HCT116 (cell line): ENCODE results near the gene NELFB. TPM values are rescaled to one million over a fixed set of nuclear protein-coding genes. Genes with fewer than 3 reads are reported as not detected.
A peak's percentile ranks its signal among the peaks of the same experiment; 100 is the strongest.

Source experiments
- ATAC-seq: fragments of 200-7000 bp; cut with Tn5 transposase; 2 replicates; pipeline ENCODE4 v1.9.1; 2020; ENCODE audit warnings: mild to moderate bottlenecking, moderate library complexity
- BruUV-seq: library from RNA; stranded (reverse); fragments of 400-500 nt; replicated peaks from 2 replicates; lab custom pipeline; 2021; lab: Mats Ljungman, UMichigan
- CTCF ChIA-PET: fragments of 300-600 bp; sonication (Branson Sonifier 250); formaldehyde crosslinking; loops from one replicate; lab custom pipeline; 2021; ENCODE audit warnings: antibody characterized with exemption; lab: Charles Lee
- POLR2A ChIA-PET: fragments of 300-600, 350-600 bp; sonication (Branson Sonifier 250); formaldehyde crosslinking; loops from one replicate; lab custom pipeline; 2021; ENCODE audit warnings: antibody characterized with exemption; lab: Charles Lee
- RAD21 ChIA-PET, 2 experiments: fragments of 300-600 bp; sonication (Branson Sonifier 250); formaldehyde crosslinking; loops; one replicate each; lab custom pipeline; 2023; ENCODE audit warnings: low total read pairs in 2 of 2; ENCODE audit not compliant: uncharacterized antibody in 2 of 2, unreplicated experiment in 2 of 2, low non-redundant PET in 1 of 2; lab: Charles Lee
- DNase-seq: peaks from one replicate; pipeline ENCODE4 v3.0.0-alpha.2; 2010; ENCODE audit warnings: low read depth, low spot score
- H2AFZ ChIP-seq: fragments of 200-600 bp; shearing (Covaris generic), sonication (generic); 2 replicates; pipeline ENCODE4 v1.6.1; 2017; ENCODE audit warnings: low read depth, mixed run types, mixed read lengths, antibody characterized with exemption, low read length; ENCODE audit not compliant: poor library complexity, severe bottlenecking
- H3K27ac ChIP-seq: 2 replicates; pipeline ENCODE4 v1.5.1; 2012; ENCODE audit warnings: low read depth, low read length
- H3K27me3 ChIP-seq: fragments of 200-600 bp; sonication (generic); 2 replicates; pipeline ENCODE4 v1.6.1; 2016; ENCODE audit warnings: mixed run types, low read length, mixed read lengths; ENCODE audit not compliant: insufficient read depth
- H3K36me3 ChIP-seq, 2 experiments: fragments of 200-500 bp in 1 of 2; fragments of 200-600 bp in 1 of 2; sonication (Bioruptor generic) in 1 of 2; sonication (generic) in 1 of 2; 2 replicates each; pipeline versions ENCODE4 v1.5.1 to v1.6.1; 2014 to 2016; ENCODE audit warnings: low read length in 2 of 2, inconsistent platforms in 1 of 2, mixed read lengths in 1 of 2, mixed run types in 1 of 2; ENCODE audit not compliant: insufficient read depth in 2 of 2, control insufficient read depth in 1 of 2
- H3K4me1 ChIP-seq, 2 experiments: fragments of 200-600 bp in 1 of 2; sonication (generic) in 1 of 2; 2 replicates each; pipeline versions ENCODE4 v1.5.1 to v1.6.1; 2012 to 2017; ENCODE audit warnings: low read length in 2 of 2, inconsistent platforms in 1 of 2, mild to moderate bottlenecking in 1 of 2, mixed read lengths in 1 of 2, mixed run types in 1 of 2, moderate library complexity in 1 of 2; ENCODE audit not compliant: insufficient read depth in 2 of 2, control insufficient read depth in 1 of 2
- H3K4me2 ChIP-seq: fragments of 200-600 bp; sonication (generic); 2 replicates; pipeline ENCODE4 v1.6.1; 2017; ENCODE audit warnings: mixed run types, low read length, mixed read lengths
- H3K4me3 ChIP-seq, 2 experiments: fragments of 200-600 bp in 1 of 2; sonication (generic) in 1 of 2; replicated peaks in 1 of 2; 2 replicates each; pipeline ENCODE4 v1.5.1; 2011 to 2016; ENCODE audit warnings: low read length in 2 of 2, control low read depth in 1 of 2, low read depth in 1 of 2, mild to moderate bottlenecking in 1 of 2, mixed read lengths in 1 of 2, mixed run types in 1 of 2
- H3K79me2 ChIP-seq: fragments of 200-600 bp; sonication (generic); 2 replicates; pipeline ENCODE4 v1.6.1; 2017; ENCODE audit warnings: mild to moderate bottlenecking, mixed run types, low read length, moderate library complexity, mixed read lengths; ENCODE audit not compliant: insufficient read depth
- H3K9ac ChIP-seq: fragments of 200-600 bp; sonication (generic); 2 replicates; pipeline ENCODE4 v1.6.1; 2016; ENCODE audit warnings: low read length, mixed read lengths
- H3K9me2 ChIP-seq: fragments of 200-600 bp; sonication (generic), shearing (Covaris generic); 2 replicates; pipeline ENCODE4 v1.6.1; 2017; ENCODE audit warnings: mixed run types, mild to moderate bottlenecking, moderate library complexity; ENCODE audit not compliant: insufficient read depth
- H3K9me3 ChIP-seq, 2 experiments: fragments of 200-500 bp in 1 of 2; fragments of 200-600 bp in 1 of 2; sonication (Bioruptor generic) in 1 of 2; sonication (generic) in 1 of 2; 2 replicates each; pipeline ENCODE4 v1.6.1; 2014 to 2017; ENCODE audit warnings: low read length in 2 of 2, mixed read lengths in 2 of 2, inconsistent platforms in 1 of 2, low read depth in 1 of 2, mild to moderate bottlenecking in 1 of 2, mixed run types in 1 of 2, moderate library complexity in 1 of 2; ENCODE audit not compliant: control insufficient read depth in 1 of 2, insufficient read depth in 1 of 2
- H4K20me1 ChIP-seq: fragments of 200-600 bp; sonication (generic), shearing (Covaris generic); 2 replicates; pipeline ENCODE4 v1.6.1; 2017; ENCODE audit warnings: mixed run types, mild to moderate bottlenecking, moderate library complexity; ENCODE audit not compliant: insufficient read depth
- ATF3 ChIP-seq: IDR thresholded peaks from 2 replicates; pipeline ENCODE4 v1.6.1; 2012
- CEBPB ChIP-seq: IDR thresholded peaks from 2 replicates; pipeline ENCODE4 v1.6.1; 2012; ENCODE audit warnings: low read depth
- EZH2 ChIP-seq: fragments of 200-600 bp; sonication (generic); IDR thresholded peaks from 2 replicates; pipeline ENCODE4 v1.6.1; 2017; ENCODE audit warnings: antibody characterized with exemption, mixed run types
- POLR2A ChIP-seq: IDR thresholded peaks from 2 replicates; pipeline ENCODE4 v1.7.0; 2011; ENCODE audit warnings: borderline replicate concordance; ENCODE audit not compliant: insufficient read depth, insufficient read length; ENCODE audit errors: extremely low read depth
- POLR2AphosphoS5 ChIP-seq: IDR thresholded peaks from 2 replicates; pipeline ENCODE4 v1.6.1; 2011; ENCODE audit warnings: mild to moderate bottlenecking, low read depth, low read length, moderate library complexity
- SRF ChIP-seq: IDR thresholded peaks from 2 replicates; pipeline ENCODE4 v1.6.1; 2012; ENCODE audit warnings: low read depth
- YY1 ChIP-seq: IDR thresholded peaks from 2 replicates; pipeline ENCODE4 v1.6.1; 2011; ENCODE audit warnings: low read length, low read depth, moderate library complexity, mild to moderate bottlenecking; ENCODE audit not compliant: insufficient replicate concordance; ENCODE audit errors: extremely low read depth
- ZFX ChIP-seq: fragments of 450-650 bp; IDR thresholded peaks from 2 replicates; pipeline ENCODE4 v1.6.1; 2017
- intact Hi-C: fragments of 100-400 bp; cut with micrococcal nuclease; formaldehyde crosslinking; loops from 2 replicates; pipeline ENCODE4 v1.10.0; 2022
- total RNA-seq: library from RNA; stranded (reverse); gene quantifications from one replicate; pipeline ENCODE4 v1.2.1, GENCODE V29; 2021; ENCODE audit not compliant: unreplicated experiment

NELFB gene
- total RNA-seq, 1 experiment from 2014 or later = 86.4 TPM

GRCh38 chr9:137222190-137223077, 32.7 kb upstream of the NELFB start, which contains the start of gene RNF208:
Gene RNF208, minus strand, starts transcription at chr9:137222240. Its CDS starts 1,028 bp downstream, at chr9:137221212.
- H2AFZ ChIP-seq = no peak within 1 kb of the TSS
- DNase-seq (no peak), ATAC-seq (peak; percentile 2)
- peak within 1 kb of the TSS; percentile 98 for H3K27ac ChIP-seq
- no peaks in the 10 kb centered on the region for H4K20me1 ChIP-seq
- H3K36me3 ChIP-seq = no peaks in the 10 kb centered on the region
- peak within 1 kb of the TSS; percentile 99 for H3K4me2 ChIP-seq
- H3K4me3 ChIP-seq = peak within 1 kb of the TSS; percentile 82 to 99
- RAD21 ChIA-PET = interaction anchor here in 1 of 2 experiments (0.5 kb wide), 1 partner anchor 32 kb away, joined by 5 read pairs; no protein-coding TSS in a partner anchor
- intact Hi-C loops = loop anchor here (2.0 to 10.0 kb wide), 3 partner anchors 18 to 438 kb away; partner anchors contain the start of genes NDOR1 and TMEM203
- H3K79me2 ChIP-seq = no peaks in the 10 kb centered on the region
- peak within 1 kb of the TSS; percentile 97 for H3K9ac ChIP-seq
- BruUV-seq = TSS peak; percentile 47
- CTCF ChIA-PET = interaction anchor here (1.0 to 3.2 kb wide), 8 partner anchors 8 to 176 kb away, joined by 3 to 16 read pairs (median 8); partner anchors contain the start of genes NELFB, NPDC1 and SAPCD2
- H3K27me3 ChIP-seq = no peaks in the 10 kb centered on the region
- H3K4me1 ChIP-seq = peaks cover 52 to 80% of the 10 kb centered on the region in 2 experiments
- POLR2A ChIA-PET = interaction anchor here (0.5 to 1.6 kb wide), 8 partner anchors 14 to 136 kb away, joined by 3 to 19 read pairs (median 4); partner anchors contain the start of genes MAN1B1, NDOR1, SSNA1 and TMEM203
- no peaks in the 10 kb centered on the region for H3K9me2 ChIP-seq
- no peaks in the 10 kb centered on the region for H3K9me3 ChIP-seq
- TF ChIP-seq ZFX (peak; percentile 67), EZH2 (no peak), CEBPB (no peak)
- TF ChIP-seq, all 23 proteins: peak for 1

- peak; percentile 58 for TF ChIP-seq POLR2A
- TF ChIP-seq YY1 = peak; percentile 83
- TF ChIP-seq POLR2AphosphoS5 = peak; percentile 89
- TF ChIP-seq ATF3 = no peak
- TF ChIP-seq SRF = no peak
- TF ChIP-seq ZFX = peak; percentile 24
- TF ChIP-seq, all 23 proteins: peak for 4
- Histone ChIP-seq H3K4me3 (peak overlapping the region; percentile 82 to 99), H3K27ac (peak overlapping the region; percentile 98), H3K27me3 (no peaks in the 10 kb centered on the region), H3K36me3 (no peaks in the 10 kb centered on the region), H3K9me2 (no peaks in the 10 kb centered on the region), H3K9me3 (no peaks in the 10 kb centered on the region), H3K9ac (peak overlapping the region; percentile 97), H3K79me2 (no peaks in the 10 kb centered on the region), H2AFZ (no peak overlapping the region), H3K4me1 (peaks cover 48 to 79% of the 10 kb centered on the region in 2 experiments), H3K4me2 (peak overlapping the region; percentile 99), H4K20me1 (no peaks in the 10 kb centered on the region)
- peak; percentile 97 for DNase-seq
- ATAC-seq = peak; percentile 69
- POLR2A ChIA-PET = interaction anchor here (0.5 to 1.6 kb wide), 13 partner anchors 9 to 222 kb away, joined by 3 to 19 read pairs (median 4); partner anchors contain the start of genes MAN1B1, NDOR1, SSNA1 and TMEM203
- intact Hi-C loops = loop anchor here (2.0 to 10.0 kb wide), 3 partner anchors 19 to 439 kb away; partner anchors contain the start of genes NDOR1 and TMEM203
- RAD21 ChIA-PET = interaction anchor here (0.5 to 0.6 kb wide), 4 partner anchors 33 to 78 kb away, joined by 3 to 5 read pairs (median 3); no protein-coding TSS in a partner anchor
- CTCF ChIA-PET = interaction anchor here (1.0 to 3.2 kb wide), 8 partner anchors 9 to 177 kb away, joined by 3 to 16 read pairs (median 8); partner anchors contain the start of genes NELFB, NPDC1 and SAPCD2
- no TSS peak for BruUV-seq
Measured at GRCh38 chr9:137223078-137223970, 31.8 kb upstream of the NELFB start.
